RKO (cell line): ENCODE measurements around the gene SLC39A11.
A peak's percentile ranks its signal among the peaks of the same experiment; 100 is the strongest.
"Not testable (repeated sequence)": the region's sequence is repeated elsewhere in the genome, so short reads cannot be mapped to it uniquely, and the experiment has no call there.

Experiments used
- DNase-seq: peaks from one replicate; pipeline ENCODE4 v3.0.0-alpha.2; 2016; ENCODE audit warnings: low spot score

SLC39A11 gene, protein sequence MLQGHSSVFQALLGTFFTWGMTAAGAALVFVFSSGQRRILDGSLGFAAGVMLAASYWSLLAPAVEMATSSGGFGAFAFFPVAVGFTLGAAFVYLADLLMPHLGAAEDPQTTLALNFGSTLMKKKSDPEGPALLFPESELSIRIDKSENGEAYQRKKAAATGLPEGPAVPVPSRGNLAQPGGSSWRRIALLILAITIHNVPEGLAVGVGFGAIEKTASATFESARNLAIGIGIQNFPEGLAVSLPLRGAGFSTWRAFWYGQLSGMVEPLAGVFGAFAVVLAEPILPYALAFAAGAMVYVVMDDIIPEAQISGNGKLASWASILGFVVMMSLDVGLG

DNA sequence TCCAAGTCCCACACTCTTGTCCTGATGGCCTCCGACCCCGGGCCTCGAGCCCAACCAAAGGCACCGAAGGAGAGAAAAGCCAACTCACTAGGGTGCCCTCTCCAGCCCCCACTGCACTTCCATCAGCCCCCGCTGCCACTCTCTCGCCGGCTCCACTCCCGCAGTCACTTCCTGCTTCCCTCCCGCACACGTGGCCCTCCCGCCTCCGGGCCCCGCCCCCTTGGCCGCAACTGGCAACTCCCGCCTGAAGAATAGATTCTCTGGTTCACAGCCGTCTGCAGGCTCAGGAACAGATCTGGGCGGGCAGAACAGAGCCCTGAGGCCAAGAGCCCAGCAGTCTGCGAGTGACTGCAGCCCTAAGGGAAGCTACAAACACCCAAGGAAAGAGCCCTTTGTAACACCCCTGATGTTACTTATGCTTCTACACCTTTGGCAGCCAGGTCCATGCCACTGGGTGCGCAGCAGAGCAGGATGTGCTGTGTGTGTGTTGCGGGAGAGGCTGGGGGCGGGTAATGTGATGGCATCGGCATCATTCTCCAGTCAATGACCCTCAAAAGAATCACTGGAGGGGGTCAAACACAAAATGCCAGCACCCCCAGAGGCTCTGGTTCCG is at the start of gene SLC39A11:
Gene SLC39A11 (minus strand): TSS at position 166 of the 613 bp plus-strand sequence. CDS start 3,924 bp downstream, outside the sequence.
- DNase-seq: peak; percentile 94

DNA sequence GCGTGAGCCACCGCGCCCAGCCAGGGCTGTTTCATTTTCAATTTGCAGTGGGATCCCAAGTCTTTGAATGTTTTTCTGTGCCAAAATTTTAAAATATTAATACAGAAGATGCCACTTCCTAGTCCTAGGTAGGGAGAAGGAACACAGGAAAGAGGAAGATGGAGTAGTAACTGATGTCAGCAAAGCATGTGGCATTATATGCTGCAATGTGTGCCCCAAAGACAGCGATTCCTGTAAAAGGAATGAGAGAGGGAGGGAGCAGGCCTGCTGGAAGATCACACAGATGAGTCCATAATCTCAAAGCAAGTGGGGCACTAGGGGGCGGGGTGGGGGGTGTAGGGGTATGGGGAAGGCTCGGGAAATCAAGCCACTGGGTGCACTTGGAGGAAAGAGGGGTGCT is 48.9 kb upstream of the SLC39A11 start:
- no peak for DNase-seq

DNA sequence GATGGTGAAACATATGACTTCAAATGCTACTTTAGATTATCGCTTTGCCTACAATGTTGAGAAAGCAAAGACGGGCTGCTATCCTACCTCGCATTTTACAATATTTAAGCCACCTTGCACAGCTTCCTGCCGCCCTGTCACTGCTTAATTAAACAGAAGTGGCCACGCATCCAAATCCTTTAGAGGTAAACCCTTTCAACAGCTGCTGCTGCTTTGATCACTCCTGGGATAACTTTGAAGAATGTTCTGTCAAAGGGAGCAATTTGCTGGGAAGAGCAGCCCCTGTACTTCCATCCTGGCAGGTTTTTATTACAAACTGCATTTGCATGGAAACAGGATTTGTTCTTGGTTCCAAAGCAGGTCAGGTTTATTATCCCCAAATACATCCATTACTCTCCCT is 48.1 kb upstream of the SLC39A11 start:
- no peak for DNase-seq

DNA sequence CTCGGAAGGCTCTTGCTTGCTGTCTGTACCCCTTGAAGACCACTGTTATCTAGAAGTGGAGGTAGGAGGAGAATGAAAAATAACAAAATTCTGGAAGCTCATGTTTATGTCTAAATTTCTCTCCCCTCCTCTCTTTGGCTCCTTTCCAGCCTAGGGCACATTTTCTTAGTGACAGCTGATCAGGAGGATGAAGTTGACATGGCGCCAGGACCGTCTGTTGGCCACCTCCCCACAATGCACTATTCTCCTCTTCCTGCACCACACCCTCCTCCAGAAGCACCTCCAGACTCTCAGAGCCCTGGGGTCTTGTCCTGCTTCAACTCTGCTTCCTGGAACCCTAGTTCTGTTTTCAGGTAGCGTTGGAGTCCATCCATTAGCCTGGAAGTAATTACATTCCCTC is 46.8 kb upstream of the SLC39A11 start:
- DNase-seq: no peak

DNA sequence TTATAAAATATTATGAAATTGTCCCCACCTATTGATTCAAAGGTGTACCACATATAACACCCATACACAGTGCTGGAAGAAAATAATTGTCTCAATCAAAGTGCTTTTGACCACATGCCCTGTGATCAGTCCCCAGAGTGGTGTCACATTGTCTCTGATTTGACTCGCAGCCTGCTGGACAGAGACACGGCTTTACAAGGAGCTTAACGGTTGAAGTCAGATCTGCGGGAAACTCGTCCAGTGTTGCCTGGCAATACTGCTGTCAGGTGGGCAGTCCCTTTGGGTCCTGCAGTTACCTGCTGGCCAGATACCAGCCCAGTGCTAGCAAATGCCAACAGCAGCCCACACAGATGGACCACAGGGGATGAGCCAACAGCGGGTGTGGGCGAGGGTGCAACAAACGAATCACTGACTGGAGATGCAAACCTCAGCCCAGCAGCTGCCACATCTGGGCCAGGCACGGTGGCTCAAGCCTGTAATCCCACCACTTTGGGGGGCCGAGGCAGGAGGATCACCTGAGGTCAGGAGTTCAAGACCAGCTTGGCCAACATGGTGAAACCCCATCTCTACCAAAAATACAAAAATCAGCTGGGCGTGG is 46.2 kb upstream of the SLC39A11 start:
- no peak for DNase-seq

DNA sequence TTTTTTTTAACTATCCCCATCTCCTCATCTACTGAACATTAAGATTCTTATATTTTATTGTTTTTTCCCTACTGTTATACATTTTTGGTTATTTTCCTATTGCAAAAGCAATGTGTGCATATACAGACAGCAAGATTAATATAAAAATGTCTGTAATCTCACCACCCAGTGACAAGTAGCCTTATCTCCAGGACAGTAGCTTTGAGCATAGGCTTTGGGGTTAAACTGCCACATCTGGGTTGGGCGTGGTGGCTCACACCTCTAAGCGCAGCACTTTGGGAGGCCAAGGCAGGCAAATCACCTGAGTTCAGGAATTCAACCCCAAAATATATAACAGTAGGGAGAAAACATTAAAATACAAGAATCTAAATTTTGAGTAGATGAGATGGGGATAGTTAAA is 44.9 kb upstream of the SLC39A11 start:
- DNase-seq: no peak

DNA sequence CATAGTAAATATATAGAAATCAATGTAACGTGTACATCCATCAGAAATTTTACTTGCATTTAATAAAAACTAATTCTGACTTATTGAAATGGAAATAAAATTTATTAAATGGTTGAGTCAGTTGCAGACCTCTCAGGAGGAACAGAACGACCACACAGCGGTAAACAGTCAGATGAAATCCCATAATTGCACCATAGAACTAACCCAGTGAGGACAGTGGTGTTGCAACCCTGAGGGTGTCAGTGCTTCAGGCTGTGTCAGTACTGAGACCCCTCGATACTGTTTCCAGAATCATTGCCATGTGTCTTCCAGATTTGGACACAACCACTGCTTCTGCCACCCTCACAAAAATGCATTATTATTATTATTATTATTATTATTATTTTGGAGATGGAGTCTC is 43.3 kb upstream of the SLC39A11 start:
- DNase-seq: no peak

DNA sequence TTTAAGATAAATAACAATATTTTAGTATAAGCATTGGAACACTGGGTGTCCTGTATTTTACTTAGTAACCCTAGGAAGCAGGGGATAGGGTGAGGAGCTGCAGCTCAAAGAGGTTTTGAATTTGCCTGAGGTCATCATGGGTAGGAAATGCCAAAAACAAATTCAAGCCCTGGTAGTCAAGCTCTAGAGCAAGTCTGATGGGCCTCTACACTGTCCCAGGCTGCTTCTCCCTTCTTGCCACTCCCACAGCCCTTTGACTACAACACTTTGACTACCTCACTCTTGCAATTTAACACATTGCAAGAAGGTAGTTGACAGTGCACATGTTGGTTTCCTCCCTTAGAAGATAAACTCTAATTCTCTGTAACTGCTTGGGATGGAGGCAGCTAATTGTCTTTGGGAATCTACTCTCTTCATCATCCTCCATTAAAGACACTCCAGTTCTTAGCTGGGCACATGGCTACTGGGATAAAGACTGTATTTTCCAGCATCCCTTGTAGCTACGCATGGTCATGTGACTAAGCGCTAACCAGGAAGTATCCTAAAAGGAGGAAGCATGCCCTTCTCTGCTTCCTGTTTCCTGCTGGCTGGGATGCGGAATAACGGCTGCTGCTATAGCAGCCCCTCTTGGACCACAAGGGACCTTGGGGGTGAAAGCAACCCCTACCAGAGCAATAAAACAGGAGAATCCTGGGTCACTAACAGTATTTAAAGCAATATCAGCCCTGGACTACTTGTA is 41.6 kb upstream of the SLC39A11 start:
- DNase-seq: peak; percentile 32

DNA sequence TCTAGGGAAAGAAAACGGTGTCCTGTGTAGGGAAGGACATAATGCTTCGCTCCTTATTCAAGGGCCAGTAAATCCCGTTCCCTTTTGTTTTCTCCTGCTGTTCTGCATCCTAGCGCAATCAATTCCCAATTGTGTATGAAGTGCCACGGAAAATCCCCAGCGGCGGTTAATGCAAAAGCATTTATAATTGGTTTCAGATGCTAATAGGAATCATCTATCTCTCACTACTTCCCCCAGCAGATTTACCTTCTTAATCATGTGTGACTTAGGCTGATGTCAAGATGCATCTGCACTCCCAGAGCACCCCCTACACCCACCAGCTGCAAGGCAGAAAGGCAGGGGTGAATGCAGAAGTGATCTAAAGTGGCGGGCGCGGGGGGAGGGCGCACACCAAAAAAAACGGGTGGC is 39.6 kb upstream of the SLC39A11 start:
- no peak for DNase-seq

DNA sequence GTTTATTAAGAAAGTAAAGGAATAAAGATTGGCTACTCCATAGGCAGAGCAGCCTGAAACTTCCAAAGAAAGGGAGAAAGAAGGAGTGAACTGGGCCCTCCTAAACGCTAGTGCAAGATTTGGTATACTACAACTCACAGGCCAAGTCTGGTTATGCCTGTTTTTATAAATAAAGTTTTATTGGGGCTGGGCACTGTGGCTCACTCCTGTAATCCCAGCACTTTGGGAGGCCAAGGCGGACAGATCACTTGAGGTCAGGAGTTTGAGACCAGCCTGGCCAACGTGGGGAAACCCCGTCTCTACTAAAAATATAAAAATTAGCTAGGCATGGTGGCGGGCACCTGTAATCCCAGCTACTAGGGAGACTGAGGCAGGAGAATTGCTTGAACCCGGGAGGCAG is 39.0 kb upstream of the SLC39A11 start:
- not testable (repeated sequence) for DNase-seq

DNA sequence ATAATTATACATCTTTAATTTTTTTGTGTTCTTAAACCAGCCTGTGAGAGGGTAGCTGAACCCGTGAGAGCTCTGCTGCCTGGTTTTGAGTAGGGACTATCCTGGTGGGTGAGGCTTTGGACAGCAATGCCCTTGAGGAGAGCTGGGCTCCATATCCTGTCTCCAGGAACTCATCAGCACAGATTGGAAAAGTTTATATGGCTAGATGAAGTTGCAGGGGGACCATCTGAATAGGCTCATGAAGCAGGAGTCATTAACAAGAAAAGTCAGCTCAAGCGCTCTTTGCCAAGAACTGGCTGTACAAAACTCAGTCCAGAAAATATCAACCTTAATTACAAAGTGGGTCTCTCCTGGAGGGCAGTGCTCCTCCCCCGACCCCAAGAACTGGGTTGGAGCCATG is 38.5 kb upstream of the SLC39A11 start:
- DNase-seq: no peak

DNA sequence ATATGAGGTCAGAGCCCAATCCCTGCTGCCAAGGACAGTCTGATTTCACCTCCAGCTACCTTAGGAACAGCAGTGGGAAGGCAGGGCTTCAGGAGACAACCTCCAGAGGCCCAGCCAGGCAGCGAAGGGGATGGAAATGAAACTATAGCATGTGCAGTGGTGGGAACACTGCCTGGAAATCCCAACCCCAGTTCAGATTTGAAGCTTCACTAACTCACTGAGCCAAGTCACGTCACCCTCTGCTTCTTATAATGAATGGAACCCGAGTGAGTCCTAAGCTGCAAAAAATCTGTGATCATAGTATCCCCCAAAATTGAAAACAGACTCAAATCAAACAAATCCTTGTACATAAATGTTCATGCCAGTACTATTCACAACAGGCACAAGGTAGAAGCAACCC is 36.0 kb upstream of the SLC39A11 start:
- no peak for DNase-seq

DNA sequence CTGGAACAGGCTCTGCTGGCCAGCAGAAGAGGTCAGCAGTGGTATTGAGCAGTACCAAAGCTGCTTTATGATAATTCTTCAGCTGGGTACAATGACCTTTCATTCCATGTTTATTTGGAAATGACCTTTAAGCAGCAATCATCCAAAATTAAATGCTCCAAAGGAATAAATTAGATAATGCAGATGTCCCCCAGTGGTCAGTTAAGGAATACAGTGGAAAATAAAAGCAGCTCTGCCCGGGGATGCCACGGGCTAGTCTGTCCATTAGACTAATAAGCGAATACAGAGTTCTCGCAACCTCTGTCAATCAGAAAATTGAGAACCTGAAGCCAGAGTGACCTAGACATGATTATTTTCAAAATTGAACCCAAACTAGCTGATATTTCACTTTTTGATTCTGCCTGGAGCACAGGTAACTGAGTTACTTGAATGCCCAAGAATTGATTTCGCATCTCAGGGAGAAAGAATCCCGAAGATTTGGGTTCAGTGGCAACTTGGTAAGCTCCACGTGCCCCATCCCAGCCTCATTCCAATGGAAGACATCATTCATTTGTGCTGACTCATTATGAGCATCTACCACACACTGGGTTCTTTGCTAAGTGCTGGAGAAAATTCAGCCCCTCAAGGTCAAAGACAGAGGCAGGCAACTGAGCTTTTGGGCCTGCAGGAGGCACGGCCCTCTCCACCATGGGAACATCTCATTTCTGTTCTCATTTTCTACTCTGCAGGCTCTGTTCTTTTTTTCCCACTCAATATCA is 34.4 kb upstream of the SLC39A11 start:
- no peak for DNase-seq

DNA sequence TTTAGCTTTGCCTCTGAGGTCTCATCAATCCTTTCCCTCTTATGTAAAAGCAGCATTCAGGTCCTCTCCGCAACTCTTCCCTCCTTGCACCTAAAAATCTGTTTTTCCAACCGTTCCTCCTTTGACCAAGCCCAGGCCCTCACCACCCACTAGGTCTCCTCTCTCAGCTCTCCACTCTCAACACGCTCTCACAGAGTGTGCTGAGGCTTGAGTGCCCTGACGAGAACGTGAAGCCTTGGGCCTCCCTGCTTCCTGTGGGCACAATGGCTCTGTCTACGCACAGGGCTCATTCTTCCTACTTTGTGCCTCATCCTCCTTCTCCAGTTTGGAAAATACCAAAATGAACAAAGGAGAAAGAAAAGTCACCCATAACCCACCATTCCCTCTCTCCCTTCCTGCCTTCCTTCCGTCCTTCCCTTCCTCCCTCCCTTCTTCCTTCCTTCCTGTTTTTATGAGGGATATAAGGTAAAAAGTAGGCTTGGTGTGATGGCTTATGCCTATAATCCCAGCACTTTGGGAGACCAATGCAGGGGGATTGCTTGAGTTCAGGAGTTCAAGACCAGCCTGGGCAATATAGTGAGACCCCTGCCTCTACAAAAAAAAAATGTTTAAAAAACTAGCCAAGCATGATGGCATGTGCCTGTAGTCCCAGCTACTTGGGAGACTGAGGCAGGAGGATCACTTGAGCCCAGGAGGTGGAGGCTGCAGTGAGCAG is 31.3 kb upstream of the SLC39A11 start:
- no peak for DNase-seq

DNA sequence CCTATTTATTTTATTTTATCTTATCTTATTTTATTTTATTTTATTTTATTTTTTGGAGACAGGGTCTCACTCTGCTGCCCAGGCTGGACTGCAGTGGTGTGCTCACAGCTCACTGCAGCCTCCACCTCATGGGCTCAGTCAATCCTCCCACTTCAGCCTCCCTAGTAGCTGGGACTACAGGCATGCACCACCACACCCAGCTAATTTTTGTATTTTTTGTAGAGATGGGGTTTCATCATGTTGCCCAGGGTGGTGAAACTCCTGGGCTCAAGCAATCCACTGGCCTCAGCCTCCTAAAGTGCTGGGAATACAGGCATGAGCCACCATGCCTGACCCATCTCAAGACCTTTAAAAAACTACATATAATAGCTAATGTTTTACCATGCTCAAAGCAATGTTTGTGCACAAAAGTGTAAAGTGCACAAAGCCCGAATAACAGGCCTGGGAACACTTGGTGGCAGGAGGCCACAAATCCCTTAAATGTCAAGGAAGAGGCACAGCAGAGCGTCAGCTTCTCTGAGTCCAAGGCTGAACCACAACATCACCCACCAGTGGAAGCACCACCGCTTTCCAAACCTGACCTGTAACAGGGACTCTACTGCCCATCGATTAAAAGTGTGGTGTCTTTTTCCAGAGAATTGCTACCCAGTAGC is 30.6 kb upstream of the SLC39A11 start:
- no peak for DNase-seq

DNA sequence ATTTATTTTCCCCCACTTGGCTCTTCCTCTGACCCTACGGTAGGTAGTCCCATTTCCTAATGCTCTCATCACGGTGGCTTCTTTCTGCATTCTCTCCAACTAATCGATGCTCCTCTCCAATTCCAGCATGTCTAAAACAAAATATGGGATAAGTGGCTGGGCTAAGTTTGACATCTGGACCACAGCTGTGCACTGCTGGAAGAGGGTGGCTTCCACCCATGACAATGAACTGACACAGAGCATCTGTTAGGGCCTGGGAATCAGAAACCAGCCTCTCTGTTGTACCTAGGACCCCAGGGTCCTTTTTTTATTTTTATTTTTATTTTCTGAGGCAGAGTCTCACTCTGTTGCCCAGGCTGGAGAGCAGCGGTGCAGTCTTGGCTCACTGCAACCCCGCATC is 29.0 kb upstream of the SLC39A11 start:
- DNase-seq: no peak

DNA sequence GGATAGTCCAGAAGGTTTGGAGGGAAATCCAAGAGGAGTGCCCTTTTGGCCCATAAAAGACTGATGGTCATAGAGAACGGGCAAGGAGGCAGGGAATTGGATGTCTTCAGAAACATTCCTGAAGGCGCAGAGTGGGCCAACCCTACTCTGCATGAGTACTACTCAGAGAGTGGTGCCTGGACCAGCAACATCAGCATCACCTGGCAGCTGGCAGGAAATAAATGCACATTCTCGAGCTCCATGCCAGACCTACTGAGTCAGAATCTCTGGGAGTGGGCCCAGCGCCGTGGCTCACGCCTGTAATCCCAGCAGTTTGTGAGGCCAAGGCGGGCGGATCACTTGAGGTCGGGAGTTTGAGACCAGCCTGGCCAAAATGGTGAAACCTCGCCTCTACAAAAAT is 27.1 kb upstream of the SLC39A11 start:
- no peak for DNase-seq

DNA sequence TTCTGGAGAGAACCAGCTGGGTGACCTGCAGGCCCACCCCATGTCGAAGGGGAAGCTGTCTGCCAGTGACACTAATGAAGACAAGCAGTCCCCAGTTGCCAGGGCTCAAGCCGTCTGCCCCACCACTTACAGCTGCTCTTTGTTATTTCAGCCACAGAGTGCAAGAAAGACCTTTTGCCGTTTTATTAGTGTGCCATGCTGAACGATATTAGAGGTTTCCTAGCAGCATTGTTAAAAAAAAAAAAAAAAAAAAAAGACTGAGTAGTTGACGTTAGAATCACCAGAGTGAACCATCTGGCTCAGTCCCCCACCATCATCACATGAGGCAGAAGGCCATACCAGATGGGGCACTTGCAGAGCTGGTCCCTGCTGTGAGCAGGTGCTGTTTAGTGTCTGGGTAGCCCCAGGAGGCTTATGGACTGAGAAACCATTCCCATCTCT is 26.5 kb upstream of the SLC39A11 start:
- DNase-seq: no peak

DNA sequence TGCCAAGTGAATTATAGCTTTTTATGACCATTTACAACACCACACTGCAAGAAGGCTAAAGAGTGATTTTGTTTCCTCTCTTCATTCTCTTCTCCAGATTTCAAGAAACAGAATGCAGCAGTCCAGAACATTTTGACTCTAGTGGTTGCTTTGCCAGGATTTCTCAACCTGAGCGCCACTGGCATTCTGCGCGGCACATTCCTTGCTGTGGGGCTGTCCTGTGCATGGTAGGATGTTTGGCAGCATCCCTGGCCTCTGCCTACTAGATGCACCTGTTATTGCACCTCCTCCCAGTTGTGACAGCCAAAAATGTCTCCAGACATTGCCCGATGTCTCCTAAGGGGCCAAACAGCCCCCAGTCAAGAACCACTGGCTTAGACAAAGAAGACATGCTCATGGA is 25.7 kb upstream of the SLC39A11 start:
- no peak for DNase-seq

DNA sequence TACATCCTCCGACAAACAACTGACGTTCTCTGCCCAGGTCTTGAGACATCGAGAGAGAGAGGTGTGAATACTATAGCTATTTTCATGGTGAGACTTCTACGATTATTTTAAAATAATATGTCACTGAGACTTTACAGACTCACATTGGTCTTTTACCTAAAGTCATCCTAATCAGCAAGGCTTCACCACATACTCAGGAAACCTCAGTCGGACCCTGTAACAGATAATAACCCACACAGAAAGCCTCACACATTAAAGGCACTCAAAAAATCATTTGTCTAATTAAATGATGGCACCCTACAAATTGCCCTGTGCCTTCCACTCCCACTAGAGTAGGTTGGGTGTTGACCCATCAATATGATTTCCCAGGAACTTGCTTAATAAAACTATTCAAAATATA is 19.8 kb upstream of the SLC39A11 start:
- DNase-seq: no peak

DNA sequence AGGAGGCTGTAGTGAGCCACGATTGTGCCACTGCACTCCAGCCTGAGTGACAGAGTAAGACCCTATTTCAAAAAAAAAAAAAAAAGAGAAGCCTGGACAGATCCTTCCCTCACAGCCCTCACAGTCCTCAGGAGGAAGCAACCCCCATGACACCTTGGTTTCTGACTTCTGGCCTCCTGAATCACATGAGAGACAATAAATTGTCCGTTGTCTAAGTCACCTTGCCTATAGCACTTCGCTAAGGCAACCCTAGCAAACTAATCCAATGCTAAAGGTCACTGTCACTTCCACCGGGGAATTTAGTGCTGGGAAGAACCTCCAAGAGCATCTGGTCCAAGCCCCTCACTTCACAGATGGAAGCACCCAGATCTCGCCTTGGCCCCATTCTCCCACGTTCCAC is 18.9 kb upstream of the SLC39A11 start:
- no peak for DNase-seq
